HG03159 (cell line): Measurements from ENCODE around the gene FICD.
"Not testable (repeated sequence)": the region's sequence is repeated elsewhere in the genome, so short reads cannot be mapped to it uniquely, and the experiment has no call there.

Experiments
- ATAC-seq: cut with Tn5 transposase; IDR thresholded peaks from one replicate; pipeline ENCODE4 v1.9.1; 2021; ENCODE audit warnings: mild to moderate bottlenecking, moderate library complexity; ENCODE audit not compliant: unreplicated experiment

FICD gene

DNA sequence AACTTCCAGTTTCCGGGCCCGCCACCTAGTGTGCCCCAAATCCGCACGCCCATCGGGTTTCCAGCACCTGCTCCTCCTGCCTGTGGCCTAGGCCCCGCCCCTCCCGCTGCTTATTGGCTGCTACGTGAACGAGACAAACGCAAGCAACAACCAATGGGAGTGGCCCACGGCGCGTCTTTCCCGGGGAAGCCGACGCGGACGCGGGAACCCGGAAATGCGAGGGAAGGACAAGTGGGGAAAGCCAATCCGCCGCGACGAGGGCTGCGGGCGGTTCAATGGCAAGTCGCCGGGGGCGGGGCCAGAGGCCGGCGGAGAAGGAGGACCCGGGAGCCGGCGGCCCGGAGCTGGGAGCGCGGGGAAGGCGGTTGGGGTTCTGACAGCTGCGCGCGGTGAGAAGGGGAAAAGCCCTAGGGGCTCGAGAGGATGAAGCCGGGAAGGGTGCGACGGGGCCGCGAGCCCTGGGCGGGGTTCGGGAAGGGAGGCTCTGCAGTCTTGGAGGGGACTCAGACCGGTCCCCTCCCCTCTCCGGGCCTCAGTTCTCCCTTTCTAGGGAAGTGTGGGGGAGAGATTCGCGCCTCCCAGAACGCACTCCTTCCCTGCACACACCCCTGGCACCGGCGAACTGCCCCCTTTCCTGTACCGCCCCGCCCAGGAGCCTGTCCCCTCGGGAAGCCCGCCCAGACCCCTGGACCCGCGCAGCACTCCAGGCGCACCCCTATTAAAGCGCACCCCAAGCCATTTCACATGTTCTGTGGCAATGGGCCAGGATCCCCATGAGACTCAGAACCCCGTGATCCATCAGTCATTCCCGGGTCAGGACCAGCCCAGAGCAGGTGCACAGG, at the start of gene FICD:
Gene FICD (plus strand): TSS at position 305 of the 842 bp plus-strand sequence. CDS start 1,696 bp downstream, outside the sequence.
- ATAC-seq, result peak; percentile 85

DNA sequence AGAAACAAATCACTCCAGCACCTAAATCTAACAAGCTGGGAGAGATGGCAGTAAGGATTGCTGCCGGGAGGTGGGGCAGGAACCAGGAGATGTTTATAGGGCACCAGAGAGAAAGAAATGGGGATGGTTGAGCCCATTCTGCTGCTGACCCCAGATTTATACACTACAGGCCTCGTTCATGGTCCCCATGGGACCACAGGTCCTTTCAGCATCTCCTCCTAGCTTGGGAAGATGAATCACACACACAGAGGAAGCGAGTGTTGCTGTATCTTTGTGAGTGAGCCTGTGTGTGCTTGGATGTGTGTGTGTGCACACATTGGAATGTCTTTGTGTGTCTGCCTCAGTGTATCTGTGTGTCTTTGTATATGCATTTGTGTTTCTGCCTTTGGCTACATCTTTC, 49.7 kb upstream of the FICD start:
- no peak for ATAC-seq

GRCh38 chr12:108468196-108468968, 46.7 kb upstream of the FICD start:
- no peak for ATAC-seq

GRCh38 chr12:108473400-108474055, 41.5 kb upstream of the FICD start:
- ATAC-seq, result no peak

DNA sequence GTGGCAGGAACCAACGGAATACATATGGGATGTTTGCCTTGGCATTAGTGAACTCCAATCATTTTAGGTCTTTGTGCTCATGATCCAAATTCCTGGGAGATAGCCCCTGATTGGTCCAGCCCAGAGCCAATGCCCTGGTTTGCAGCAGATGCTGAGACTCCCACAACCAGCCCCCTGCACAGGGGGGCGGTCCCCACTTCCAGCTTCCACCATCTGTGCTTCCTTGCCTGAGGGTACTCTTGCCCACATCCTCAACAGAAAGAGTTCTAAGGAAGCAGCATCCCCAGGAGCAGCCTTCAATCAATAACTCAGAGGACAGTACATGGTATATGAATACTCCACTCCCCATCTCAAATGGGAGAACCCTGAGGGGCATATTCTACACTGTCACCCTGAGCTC, 39.7 kb upstream of the FICD start:
- no peak for ATAC-seq

- ATAC-seq, result no peak
Observed at GRCh38 chr12:108477055-108477880, 37.8 kb upstream of the FICD start.

DNA sequence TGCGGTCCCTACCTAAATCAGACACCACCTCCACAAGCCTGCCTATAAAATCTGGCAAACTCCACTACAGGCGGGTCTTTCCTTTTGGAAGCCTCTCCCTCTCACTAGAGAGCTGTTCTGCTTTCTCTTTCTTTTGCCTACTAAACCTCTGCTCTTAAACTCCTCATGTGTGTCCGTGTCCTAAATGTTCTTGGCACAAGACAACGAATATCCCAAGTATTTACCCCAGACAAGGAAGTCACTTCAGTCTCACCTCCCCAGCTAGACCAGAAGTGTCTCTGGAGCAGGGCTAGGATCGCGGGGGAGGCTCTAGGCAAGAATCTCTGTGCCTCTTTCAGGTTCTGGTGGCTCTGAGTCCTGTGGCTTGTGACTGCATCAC, 37.2 kb upstream of the FICD start:
- no peak for ATAC-seq

DNA sequence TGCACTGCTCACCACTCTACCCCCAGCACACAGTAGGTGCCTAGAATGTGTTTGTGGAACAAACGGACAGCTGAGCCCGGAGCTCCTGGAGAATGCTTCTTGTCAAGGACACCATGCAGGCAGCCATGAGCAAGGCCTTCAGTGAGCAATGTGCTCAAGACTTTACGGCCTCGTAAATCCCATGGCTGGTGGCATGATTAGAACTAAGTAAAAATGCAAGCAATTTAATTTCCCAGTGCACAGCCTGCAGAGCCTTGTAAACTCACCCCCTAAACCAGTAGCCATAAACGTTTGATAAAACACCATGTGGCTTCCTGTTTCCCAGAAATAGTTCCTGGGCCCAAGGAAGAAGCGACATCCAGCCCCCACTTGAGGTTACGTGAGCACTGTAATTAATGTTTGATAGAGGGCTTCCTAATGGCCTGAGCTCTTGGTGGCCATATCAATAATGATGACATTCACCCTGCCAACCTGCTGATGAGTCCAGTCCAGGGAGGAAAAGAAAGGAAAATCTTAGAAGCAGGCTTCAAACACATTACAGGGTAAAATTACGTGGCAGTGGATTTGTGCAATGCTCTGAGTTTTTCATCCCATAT, 36.4 kb upstream of the FICD start:
- no peak for ATAC-seq

DNA sequence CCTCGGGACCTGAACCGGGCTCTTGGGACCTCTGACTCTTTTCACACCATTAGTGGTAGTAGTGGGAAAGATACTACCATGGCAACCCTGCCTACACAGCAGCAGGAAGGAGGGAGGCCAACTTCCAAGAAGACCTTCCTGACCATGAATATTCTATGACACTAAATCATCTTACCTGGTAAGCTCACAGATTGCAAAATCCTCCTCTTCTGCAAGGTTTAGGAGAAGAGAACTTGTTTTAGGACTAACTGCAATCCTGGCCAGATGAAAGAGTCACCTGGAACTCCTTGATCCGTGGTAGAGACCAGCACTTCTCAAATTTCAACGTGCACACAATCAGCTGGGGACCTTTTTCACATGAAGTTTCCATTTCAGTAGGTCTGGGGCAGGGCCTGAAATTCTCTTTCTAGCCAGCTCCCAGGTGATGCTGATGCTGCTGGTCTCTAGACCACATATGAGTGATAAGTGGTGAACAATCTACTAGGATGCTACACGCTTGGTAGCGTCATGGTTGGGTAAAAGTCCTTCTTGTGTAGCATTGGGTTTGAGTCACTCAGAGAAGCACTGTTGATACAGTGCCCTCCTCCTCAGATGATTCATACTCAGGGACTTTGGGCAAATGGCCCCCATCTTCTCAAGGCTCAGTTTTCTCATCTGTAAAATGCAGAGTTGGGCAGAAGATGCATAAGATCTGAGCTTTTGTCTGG, 35.6 kb upstream of the FICD start:
- no peak for ATAC-seq

DNA sequence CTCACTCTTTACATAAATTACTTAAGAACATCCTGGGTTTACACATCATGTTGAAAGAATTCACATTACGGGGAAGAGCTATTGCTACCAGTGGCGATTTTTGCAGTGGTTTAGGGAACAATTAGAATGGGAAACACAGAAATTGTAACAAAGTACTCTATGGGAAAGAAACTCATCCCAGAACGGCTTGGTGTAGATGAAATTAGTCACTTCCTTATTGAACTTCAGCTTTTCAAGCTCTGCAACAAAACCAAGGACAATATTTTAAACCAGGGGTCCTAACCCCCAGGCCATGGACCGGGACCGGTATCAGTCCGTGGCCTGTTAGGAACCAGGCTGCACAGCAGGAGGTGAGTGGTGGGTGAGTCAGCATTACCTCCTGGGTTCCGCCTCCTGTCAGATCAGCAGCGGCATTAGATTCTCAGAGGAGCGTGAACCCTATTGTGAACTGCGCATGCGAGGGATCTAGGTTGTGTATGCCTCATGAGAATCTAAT, 32.3 kb upstream of the FICD start:
- no peak for ATAC-seq

DNA sequence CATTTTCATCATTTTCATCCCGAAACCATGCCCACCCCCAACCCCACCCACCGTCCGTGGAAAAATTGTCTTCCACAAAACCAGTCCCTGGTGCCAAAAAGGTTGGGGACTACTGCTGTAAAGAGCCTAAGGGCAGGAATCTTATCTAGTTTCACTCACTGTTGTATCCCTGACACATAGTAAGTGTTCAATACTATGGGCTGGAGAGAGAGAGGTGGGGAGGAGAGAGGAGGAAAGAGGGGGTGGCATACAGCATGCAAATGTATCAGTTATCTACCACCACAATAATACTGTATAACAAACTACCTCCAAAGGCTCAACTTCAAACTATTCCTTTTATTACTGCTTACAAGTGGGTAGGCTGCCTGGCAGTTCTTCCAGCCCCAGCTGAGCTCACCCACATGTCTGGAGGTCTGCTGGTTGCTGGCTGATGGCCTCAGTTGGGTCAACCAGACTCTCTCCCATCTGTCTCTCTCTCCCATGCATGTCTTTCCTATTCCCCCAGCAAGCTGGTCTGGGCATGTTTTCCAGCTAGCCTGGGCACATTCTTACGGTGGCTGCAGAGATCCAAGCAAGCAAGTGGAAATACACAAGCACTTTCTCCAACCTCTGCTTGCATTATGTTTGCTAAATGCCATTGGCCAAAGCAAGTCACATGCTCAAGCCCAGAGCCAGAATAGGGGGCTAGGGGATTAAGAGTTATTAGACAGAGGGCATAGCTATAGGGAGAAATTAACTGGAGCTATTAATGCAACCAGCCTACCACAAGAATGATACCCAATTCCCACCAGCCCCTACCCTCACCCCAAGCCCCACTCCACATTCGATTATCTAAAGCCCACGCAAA, 31.6 kb upstream of the FICD start:
- no peak for ATAC-seq

DNA sequence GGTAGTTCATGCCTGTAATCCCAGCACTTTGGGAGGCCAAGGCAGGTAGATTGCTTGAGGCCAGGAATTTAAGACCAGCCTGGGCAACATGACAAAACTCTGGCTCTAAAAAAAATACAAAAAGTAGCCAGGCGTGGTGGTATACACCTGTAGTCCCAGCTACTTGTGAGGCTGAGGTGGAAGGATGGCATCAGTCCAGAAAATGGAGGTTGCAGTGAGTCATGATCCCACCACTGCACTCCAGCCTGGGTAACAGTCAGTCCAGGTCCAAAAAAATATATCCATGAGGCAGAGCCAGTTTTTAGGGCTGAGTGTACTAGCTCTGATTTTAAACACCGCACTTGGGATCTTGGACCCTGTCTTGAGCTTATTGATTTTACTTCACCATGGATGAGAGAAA, 30.6 kb upstream of the FICD start:
- ATAC-seq, result no peak

DNA sequence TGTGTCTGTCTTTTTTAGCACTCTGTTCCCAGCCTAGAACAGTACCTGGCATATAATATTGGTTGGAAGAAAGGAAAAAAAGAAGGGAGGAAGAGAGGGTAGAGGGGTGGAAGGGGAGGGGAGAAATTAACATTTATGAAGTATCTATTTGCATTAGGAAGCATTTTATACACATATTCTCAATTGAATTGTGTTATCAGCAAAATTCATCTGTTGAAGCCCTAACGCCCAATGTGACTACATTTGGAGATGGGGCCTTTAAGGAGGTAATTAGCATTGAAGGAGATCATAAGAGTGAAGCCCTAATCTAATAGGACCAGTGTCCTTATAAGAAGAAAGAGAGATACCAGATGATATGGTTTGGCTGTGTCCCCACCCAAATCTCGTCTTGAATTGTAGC, 30.2 kb upstream of the FICD start:
- ATAC-seq, result no peak

DNA sequence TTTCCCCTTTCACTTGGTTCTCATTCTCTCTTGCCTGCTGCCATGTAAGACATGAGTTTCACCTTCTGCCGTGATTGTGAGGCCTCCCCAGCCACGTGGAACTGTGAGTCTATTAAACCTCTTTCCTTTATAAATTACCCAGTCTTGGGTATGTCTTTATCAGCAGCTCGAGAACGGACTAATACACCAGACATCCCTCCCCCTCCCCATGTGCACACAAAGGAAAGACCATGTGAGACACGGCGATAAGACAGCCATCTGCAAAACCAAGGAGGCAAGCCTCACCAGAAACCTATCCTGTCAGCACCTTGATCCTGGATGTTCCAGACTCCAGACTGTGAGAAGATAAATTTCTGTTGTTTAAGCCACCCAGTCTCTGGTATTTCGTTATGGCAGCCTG, 29.7 kb upstream of the FICD start:
- not testable (repeated sequence) for ATAC-seq

- not testable (repeated sequence) for ATAC-seq
Observed at GRCh38 chr12:108487029-108487428, 28.0 kb upstream of the FICD start.

DNA sequence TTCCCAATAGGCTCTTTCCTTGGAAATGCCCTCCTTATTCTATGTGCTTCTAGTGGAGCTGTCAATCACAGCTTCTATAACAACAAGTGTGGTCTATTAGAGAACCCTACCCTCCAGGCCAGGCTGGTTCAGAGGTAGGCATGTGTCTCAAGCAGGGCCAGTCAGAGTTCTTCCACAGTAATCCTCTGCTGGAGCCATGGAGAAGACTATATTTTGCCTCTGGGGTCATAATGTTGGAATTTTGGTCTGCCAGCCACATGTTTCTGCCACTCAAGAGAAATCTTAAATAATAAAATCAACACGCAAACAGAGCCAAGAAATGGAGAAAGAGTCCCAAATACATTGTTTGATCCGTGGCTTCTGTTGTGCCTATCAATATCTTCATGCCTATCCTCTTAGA, 23.8 kb upstream of the FICD start:
- ATAC-seq, result no peak

DNA sequence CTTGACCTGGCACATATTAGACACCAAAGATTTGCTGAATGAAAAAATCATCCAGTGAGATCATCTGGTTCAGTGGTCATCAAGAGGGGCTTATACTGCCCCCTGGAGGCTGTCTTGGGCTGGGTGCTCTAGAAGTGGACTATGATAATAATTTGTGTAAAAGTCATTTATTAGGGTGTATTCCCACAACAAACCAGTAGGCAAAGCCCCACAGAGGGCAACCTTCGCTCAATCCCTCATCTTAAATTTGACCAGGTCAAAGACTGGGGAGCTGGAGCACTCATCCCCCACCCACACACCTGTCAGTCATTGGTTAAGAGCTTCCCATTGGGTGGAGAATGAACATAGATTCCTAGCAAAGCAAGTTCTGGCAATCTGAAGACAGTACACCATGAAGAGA, 20.0 kb upstream of the FICD start:
- ATAC-seq, result no peak

DNA sequence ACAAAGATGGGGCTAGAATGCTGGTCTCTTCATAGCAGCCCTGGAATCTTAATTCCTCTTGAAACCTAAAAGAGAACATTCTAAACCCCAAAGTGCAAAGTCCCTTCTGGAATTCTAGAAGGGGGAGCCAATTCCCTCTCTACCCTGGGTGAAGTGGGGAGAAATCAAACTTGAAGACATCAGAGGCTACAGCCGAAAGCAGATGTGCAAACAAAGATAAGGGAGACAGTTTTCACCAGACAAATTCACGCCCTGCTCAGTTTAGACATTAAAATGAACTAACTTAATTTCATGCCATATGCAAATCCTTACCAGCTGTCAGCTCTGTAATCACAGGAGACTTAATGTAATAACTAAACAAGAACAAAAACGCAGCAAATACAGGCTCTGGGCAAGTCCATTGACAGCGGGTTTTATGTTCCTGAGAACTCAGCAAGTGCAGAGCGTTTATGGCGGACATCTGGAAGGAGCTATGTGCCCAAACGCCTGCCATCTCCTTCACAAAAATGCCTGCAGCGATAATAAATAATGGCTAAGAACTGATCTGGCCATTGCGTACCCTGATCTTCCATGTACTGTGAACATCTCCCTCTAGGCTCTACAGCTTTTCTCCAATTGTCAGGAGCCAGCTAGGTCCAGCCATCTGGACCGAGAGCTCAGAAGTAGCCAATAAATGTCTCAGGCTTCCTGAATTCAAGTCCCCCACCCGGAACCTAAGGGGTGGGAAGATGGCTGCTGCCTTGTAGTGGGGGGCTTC, 19.1 kb upstream of the FICD start:
- ATAC-seq, result no peak
